D721Med (cell line): ENCODE results near the gene NOL4L.

Experiments
- DNase-seq: peaks from one replicate; pipeline ENCODE4 v3.0.0; 2011; ENCODE audit warnings: low spot score; ENCODE audit not compliant: insufficient read length
- FAIRE-seq: peaks from 2 replicates; lab custom pipeline; 2011; peaks lifted over from hg19 to GRCh38; lab: Jason Lieb, UNC
- TF ChIP-seq, protein P1 (sequence below): IDR thresholded peaks from 2 replicates; pipeline ENCODE4 v1.5.1; 2012; ENCODE audit warnings: mild to moderate bottlenecking, control low read depth; ENCODE audit not compliant: insufficient read depth; ENCODE audit errors: missing control alignments

The NOL4L gene

DNA sequence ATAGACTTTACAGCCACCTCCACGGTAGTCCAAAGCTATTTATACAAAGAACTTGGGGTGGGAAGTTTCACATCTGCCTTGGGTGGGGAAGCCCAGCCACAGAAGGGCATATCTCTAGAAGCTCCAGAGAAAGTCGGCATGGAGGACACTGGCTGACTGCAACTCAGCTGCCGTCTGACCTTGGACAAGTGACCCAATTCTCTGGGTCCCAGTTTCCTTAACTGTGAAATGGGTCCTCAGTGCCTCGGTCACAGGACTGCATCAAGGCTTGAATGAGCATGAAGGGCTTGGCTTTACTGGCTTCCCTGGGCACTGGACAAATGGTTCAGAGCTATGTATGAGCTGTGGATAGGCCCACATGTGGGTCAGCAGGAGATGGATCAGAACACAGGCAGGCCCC is 58.6 kb downstream of the NOL4L start:
- FAIRE-seq (no peak), DNase-seq (no peak)
- TF ChIP-seq, protein P1, sequence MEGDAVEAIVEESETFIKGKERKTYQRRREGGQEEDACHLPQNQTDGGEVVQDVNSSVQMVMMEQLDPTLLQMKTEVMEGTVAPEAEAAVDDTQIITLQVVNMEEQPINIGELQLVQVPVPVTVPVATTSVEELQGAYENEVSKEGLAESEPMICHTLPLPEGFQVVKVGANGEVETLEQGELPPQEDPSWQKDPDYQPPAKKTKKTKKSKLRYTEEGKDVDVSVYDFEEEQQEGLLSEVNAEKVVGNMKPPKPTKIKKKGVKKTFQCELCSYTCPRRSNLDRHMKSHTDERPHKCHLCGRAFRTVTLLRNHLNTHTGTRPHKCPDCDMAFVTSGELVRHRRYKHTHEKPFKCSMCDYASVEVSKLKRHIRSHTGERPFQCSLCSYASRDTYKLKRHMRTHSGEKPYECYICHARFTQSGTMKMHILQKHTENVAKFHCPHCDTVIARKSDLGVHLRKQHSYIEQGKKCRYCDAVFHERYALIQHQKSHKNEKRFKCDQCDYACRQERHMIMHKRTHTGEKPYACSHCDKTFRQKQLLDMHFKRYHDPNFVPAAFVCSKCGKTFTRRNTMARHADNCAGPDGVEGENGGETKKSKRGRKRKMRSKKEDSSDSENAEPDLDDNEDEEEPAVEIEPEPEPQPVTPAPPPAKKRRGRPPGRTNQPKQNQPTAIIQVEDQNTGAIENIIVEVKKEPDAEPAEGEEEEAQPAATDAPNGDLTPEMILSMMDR, result no peak

DNA sequence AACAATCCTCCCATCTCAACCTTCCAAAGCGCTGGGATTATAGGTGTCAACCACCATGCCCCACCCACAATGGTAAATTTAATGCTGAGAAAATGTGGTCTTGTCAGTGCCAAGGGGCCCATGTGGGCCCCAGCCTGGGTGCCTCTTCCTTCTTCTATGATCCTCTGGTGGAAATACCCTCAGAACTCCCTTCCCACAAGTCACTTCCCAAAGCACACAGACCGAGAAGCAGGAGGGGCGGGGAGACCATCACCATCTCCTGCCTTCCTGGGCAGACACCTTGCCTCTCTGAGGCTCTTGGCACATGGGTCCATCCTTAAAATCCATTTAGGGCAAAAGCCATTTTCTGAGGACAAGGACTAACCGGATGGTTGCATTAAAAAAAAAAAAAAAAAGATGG is 59.0 kb downstream of the NOL4L start:
- TF ChIP-seq, protein P1, result no peak
- no peak for DNase-seq
- no peak for FAIRE-seq

DNA sequence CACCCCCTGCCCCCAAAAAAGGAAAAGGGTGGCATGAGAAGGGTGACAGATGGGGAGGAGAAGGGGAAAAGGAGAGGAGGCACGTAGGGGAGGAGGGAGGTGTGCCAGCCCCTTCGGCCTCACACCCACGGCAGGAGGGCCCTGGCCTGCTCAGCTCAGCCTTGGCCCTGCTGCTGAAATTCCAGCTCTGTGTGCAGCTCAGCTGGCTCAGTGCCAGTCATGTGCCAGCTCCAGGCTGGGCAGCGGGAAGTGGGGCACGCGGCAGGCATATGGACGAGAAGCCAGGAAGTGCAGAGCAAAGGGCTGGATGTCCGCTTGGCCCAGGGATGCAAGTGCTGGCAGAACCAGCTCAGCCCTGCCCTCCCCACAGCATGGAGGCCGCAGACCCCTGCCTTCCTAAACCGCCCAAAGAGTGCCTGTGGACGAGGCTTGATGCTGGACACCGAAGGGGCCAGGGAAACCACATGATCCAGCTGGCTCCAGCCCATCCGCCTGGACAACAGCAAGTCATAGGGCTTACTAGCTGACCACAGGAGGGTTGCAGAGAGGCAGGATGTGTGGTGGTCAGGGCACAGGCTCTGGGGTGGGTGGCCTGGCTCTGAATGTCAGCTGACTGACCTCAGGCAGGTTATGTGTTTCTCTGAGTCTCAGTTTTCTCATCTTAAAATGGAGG is 60.2 kb downstream of the NOL4L start:
- TF ChIP-seq, protein P1, result no peak
- FAIRE-seq, result no peak
- no peak for DNase-seq

DNA sequence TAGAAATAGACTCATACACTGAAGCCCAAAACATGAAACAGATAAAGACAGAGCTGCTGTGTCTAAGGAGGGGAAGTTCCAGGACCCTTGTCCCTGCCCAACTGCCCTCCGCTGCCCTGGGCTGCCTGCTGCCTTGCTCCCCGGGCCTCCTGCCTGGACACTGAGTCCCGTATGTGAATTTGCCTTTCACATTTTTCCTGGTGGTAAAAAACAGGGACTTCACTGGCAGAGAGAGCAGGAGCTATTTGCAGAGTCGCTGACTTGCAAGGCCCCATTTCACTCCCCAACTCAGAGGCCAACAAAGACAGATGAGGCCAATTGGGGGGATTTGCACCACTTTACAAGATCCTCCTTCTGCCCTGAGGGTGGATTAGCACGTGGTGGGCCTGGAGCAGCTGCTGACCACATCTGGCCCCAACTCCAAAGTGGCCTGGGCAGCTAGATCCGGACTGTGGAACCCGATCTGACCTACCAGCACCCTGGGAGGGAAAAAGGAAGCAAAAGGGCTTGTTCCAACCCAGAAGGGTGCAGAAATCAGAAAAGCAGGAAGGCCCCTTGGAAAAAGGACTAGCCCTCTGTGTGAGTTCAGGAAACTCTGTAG is 61.4 kb downstream of the NOL4L start:
- DNase-seq, result no peak
- TF ChIP-seq, protein P1, result no peak
- no peak for FAIRE-seq

DNA sequence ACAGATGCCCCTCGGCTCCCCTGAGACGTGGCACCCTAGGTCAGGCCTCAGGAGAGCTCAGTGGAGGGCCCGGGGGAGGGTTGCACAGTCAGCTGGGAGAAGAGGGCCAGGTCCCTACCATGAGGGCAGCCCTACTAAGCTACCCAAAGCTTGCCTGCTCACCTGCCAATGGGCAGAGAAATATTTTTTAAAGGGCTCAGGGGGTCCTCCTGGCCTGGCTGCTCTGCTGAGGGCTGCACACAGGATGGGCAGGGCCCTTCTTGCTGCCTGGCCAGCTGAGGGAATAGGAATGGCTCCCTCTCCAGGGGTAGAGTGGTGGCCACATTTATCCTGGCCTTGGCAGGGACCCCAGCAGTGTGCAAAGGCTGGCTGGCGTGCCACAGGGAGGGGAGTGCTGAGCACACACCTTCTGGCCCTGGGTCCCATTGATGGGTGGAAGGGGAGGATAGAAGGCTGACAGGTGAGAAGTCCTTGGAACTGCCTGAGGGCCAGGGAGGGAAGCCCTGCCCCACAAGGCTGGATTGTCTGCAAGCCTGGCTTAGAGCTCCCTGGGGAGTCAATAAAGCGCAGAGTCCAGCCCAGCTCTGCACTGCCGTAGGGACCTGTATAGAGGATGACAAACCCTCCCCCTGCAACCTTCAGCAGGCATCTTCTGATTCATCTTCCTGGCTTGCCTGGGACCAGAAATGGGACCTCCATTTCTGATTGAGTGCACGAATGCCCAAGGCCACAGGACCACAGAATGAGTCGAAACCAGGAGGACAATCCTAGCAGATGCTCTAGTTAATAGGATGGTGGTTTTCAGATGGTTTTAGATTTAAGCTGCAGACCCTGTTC is 62.1 kb downstream of the NOL4L start:
- FAIRE-seq, result no peak
- TF ChIP-seq, protein P1, result no peak
- DNase-seq, result no peak

DNA sequence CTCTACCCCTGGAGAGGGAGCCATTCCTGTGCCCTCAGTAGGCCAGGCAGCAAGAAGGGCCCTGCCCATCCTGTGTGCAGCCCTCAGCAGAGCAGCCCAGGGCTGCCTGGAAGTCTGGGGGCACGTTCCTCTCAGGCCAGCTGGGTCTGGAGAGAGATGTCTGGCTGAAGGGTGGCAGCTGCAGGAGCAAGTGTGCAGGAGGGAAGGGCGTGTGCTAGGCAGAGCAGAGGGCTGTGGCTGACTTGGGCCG is 62.7 kb downstream of the NOL4L start:
- TF ChIP-seq, protein P1, result no peak
- DNase-seq (no peak), FAIRE-seq (no peak)
